GM12891 (cell line): ENCODE measurements around the gene PAK5.

Experiments used
- DNase-seq: peaks from one replicate; pipeline ENCODE4 v3.0.0; 2011; ENCODE audit warnings: low spot score; ENCODE audit not compliant: insufficient read length
- FAIRE-seq: peaks from 2 replicates; lab custom pipeline; 2011; peaks lifted over from hg19 to GRCh38; lab: Jason Lieb, UNC
- PAX5 ChIP-seq: IDR thresholded peaks from 2 replicates; pipeline ENCODE4 v1.6.1; 2011; ENCODE audit warnings: low read length, moderate library complexity, mild to moderate bottlenecking; ENCODE audit not compliant: insufficient read depth, severe bottlenecking
- POLR2A ChIP-seq: IDR thresholded peaks from 2 replicates; pipeline ENCODE4 v1.6.1; 2011; ENCODE audit warnings: low read depth, low read length, control low read depth
- POLR2AphosphoS5 ChIP-seq: IDR thresholded peaks from 2 replicates; pipeline ENCODE4 v1.6.1; 2011; ENCODE audit warnings: low read depth, low read length, control low read depth
- POU2F2 ChIP-seq: IDR thresholded peaks from 2 replicates; pipeline ENCODE4 v1.6.1; 2011; ENCODE audit warnings: low read depth, mild to moderate bottlenecking, control low read depth, low read length, moderate library complexity
- SPI1 ChIP-seq: IDR thresholded peaks from 2 replicates; pipeline ENCODE4 v1.6.1; 2011; ENCODE audit warnings: low read depth, low read length, control low read depth
- TAF1 ChIP-seq: IDR thresholded peaks from 2 replicates; pipeline ENCODE4 v1.6.1; 2011; ENCODE audit warnings: low read depth, low read length, control low read depth

The PAK5 gene

GRCh38 chr20:9597547-9597946 lies 241.3 kb downstream of the PAK5 start:
- FAIRE-seq (no peak), DNase-seq (no peak)
- TF ChIP-seq POU2F2 = no peak
- TF ChIP-seq PAX5 = no peak
- no peak for TF ChIP-seq TAF1
- no peak for TF ChIP-seq POLR2AphosphoS5
- TF ChIP-seq SPI1 = no peak
- no peak for TF ChIP-seq POLR2A

- FAIRE-seq (no peak), DNase-seq (no peak)
- no peak for TF ChIP-seq PAX5
- TF ChIP-seq POLR2AphosphoS5 = no peak
- no peak for TF ChIP-seq TAF1
- no peak for TF ChIP-seq POU2F2
- no peak for TF ChIP-seq POLR2A
- TF ChIP-seq SPI1 = no peak
These were observed 243.1 kb downstream of the PAK5 start for GRCh38 chr20:9595763-9596162.

- FAIRE-seq (no peak), DNase-seq (no peak)
- TF ChIP-seq TAF1 = no peak
- no peak for TF ChIP-seq PAX5
- no peak for TF ChIP-seq POLR2A
- no peak for TF ChIP-seq SPI1
- no peak for TF ChIP-seq POU2F2
- TF ChIP-seq POLR2AphosphoS5 = no peak
These were observed 244.5 kb downstream of the PAK5 start for GRCh38 chr20:9594284-9594875.

DNA sequence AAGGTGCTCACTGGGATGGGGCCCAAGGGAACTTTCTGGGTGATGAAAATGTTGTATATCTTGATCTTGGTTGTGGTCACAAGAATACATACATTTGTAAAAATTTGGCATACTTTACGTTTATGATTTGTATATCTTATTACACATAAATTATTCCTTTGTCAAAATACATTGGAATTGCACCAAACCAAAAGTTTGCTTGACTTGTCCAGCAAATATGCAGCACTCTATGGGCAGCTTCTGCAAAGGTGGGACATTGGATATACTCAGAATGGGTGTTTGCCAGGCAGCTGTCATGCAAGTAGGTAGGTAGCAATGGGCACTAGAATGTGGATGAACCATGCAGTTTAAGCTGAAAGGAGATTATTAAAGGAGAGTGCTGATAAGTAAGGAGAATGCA lies 246.5 kb downstream of the PAK5 start:
- DNase-seq (no peak), FAIRE-seq (no peak)
- no peak for TF ChIP-seq TAF1

DNA sequence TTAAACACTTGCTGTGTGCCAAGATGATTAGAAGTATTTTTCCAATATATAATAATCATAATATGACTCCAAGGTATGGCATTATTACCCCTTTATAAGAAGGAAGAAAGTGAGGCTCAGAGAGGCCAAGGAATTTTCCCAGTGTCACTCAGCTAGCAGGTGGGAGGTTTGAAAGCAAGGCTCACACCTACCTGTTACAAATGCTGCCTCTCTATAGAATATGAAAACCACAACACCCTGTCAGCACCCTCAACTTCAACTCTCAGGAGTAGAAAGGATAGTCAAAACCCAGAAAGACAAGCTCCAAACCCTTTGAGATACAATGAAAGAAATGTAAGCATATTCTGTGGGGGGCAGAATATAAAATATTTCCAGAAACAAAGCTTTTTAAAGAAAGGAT lies 247.8 kb downstream of the PAK5 start:
- TF ChIP-seq SPI1 = no peak
- no peak for TF ChIP-seq TAF1
- TF ChIP-seq POLR2A = no peak
- no peak for TF ChIP-seq PAX5
- no peak for TF ChIP-seq POLR2AphosphoS5
- no peak for TF ChIP-seq POU2F2
- no peak for FAIRE-seq
- DNase-seq = no peak

- no peak for DNase-seq
- TF ChIP-seq PAX5 = no peak
- TF ChIP-seq SPI1 = no peak
- no peak for TF ChIP-seq POU2F2
- FAIRE-seq = no peak
These were observed 248.7 kb downstream of the PAK5 start for GRCh38 chr20:9590189-9590588.

GRCh38 chr20:9588706-9589105 lies 250.2 kb downstream of the PAK5 start:
- FAIRE-seq (no peak), DNase-seq (no peak)
- TF ChIP-seq PAX5 (no peak), TAF1 (no peak), POLR2A (no peak), POU2F2 (no peak), SPI1 (no peak), POLR2AphosphoS5 (no peak)

- no peak for DNase-seq
- no peak for FAIRE-seq
- TF ChIP-seq POLR2AphosphoS5 (no peak), POLR2A (no peak), PAX5 (no peak), SPI1 (no peak), POU2F2 (no peak)
These were observed 255.7 kb downstream of the PAK5 start for GRCh38 chr20:9583151-9583550.

DNA sequence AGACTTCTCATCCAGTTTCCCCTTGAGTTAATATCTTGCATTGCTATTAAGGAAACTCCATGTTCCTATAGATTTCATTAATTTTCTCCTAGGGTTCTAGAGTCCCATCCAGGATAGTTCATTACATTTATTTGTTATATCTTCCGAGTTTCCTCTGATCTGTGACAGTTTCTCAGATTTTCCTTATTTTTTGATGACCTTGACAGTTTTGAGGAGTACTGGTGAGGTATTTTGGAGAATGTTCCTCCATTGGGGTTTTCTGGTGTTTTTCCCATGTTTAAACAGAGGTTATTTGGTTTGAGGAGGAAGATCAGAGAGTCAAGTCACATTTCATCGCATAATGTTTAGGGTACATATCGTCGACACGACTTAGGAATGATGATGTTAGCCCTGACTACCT lies 256.7 kb downstream of the PAK5 start:
- TF ChIP-seq POLR2A = no peak
- no peak for TF ChIP-seq SPI1
- no peak for TF ChIP-seq POLR2AphosphoS5
- TF ChIP-seq POU2F2 = no peak
- TF ChIP-seq PAX5 = no peak
- no peak for TF ChIP-seq TAF1
- DNase-seq = no peak
- FAIRE-seq = no peak

DNA sequence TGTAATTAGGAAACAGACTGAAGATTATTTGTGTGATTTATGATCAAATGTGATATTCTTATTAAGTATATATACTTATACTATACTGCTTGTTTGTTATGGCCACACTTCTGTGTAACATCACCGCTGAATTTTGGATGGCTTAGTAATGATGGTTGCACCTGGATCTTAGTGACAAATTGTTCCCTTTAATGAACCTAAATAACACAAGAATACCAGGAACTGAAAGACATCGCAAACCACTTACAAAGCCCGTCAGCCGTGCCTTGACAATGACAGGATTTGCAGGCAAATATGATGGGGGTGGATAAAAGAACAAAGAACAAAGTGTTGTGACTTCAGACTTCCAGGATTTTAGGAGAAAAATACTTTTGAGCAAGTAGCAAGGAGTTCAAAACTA lies 257.4 kb downstream of the PAK5 start:
- DNase-seq (no peak), FAIRE-seq (no peak)
- TF ChIP-seq POLR2A (no peak), POLR2AphosphoS5 (no peak), SPI1 (peak; percentile 19; the same call in 1 of the 2 replicates), POU2F2 (no peak), PAX5 (no peak)

DNA sequence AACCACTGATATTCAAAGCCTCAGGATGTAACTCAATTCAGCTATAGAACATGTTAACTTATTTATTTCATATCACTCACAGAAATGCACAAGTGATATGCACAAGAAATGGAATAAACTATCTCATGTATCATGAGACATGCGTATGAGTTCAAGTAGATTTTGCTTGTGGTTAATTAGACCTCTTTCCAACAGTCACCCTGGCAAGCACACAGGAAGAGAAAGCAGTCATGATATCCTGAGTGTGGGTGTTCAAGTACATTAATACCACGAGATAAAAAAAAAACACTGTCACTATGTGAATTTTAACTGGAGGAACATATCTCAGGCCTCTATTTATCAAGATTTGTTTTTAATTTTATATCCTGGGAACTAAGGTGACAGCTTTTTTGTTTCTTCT lies 260.3 kb downstream of the PAK5 start:
- TF ChIP-seq POLR2A (no peak), POU2F2 (no peak), POLR2AphosphoS5 (no peak), TAF1 (no peak), PAX5 (no peak), SPI1 (no peak)
- DNase-seq (no peak), FAIRE-seq (no peak)
